SK-N-SH (cell line): Measurements from ENCODE around the gene CASQ1. TPM values are rescaled to one million over a fixed set of nuclear protein-coding genes. Genes with fewer than 3 reads are reported as not detected.

ENCODE experiments used
- CTCF ChIA-PET: fragments of 300-600, 350-600 bp; formaldehyde crosslinking; extraction: SDS; loops from one replicate; lab custom pipeline; 2021; lab: Yijun Ruan, JAX
- POLR2A ChIA-PET: fragments of 350-600 bp; sonication (Branson Sonifier 250); formaldehyde crosslinking; extraction: SDS; loops from one replicate; lab custom pipeline; 2020; ENCODE audit warnings: antibody characterized with exemption, inconsistent platforms; lab: Yijun Ruan, JAX
- DNase-seq: peaks from one replicate; pipeline ENCODE4 v3.0.0; 2012
- H2AFZ ChIP-seq: fragments of 200-600 bp; sonication (generic); 2 replicates; pipeline ENCODE4 v1.8.1; 2016; ENCODE audit warnings: antibody characterized with exemption, mild to moderate bottlenecking, low read depth
- H3F3A ChIP-seq: fragments of 200-600 bp; sonication (generic); replicated peaks from 2 replicates; pipeline ENCODE3; 2016; ENCODE audit warnings: antibody characterized with exemption, mild to moderate bottlenecking; ENCODE audit not compliant: insufficient read depth
- H3K27ac ChIP-seq, 2 experiments: fragments of 200-500 bp in 1 of 2; fragments of 200-600 bp in 1 of 2; sonication (Bioruptor generic) in 1 of 2; sonication (generic), shearing (Covaris generic) in 1 of 2; 2 replicates each; pipeline versions ENCODE4 v1.5.1 to v1.6.1; 2014 to 2016; ENCODE audit warnings: low read depth in 2 of 2, inconsistent platforms in 1 of 2, low read length in 1 of 2, mild to moderate bottlenecking in 1 of 2, mixed read lengths in 1 of 2
- H3K27me3 ChIP-seq: fragments of 200-600 bp; sonication (generic), shearing (Covaris generic); 2 replicates; pipeline ENCODE4 v1.6.1; 2016; ENCODE audit warnings: mixed run types; ENCODE audit not compliant: insufficient read depth
- H3K36me3 ChIP-seq, 2 experiments: fragments of 200-500 bp in 1 of 2; fragments of 200-600 bp in 1 of 2; sonication (Bioruptor generic) in 1 of 2; sonication (generic) in 1 of 2; replicated peaks in 1 of 2; 2 replicates each; pipeline versions ENCODE3 to v1.5.1; 2014 to 2016; ENCODE audit warnings: low read length in 1 of 2, mild to moderate bottlenecking in 1 of 2; ENCODE audit not compliant: insufficient read depth in 2 of 2, control insufficient read depth in 1 of 2
- H3K4me1 ChIP-seq, 2 experiments: fragments of 200-500 bp in 1 of 2; fragments of 200-600 bp in 1 of 2; sonication (Bioruptor generic) in 1 of 2; sonication (generic), shearing (Covaris generic) in 1 of 2; 2 replicates each; pipeline versions ENCODE4 v1.5.1 to v1.6.1; 2014 to 2016; ENCODE audit warnings: low read depth in 1 of 2, low read length in 1 of 2, mixed run types in 1 of 2; ENCODE audit not compliant: insufficient read depth in 2 of 2, control insufficient read depth in 1 of 2
- H3K4me2 ChIP-seq: fragments of 200-600 bp; sonication (generic), shearing (Covaris generic); 2 replicates; pipeline ENCODE4 v1.6.1; 2017; ENCODE audit warnings: mixed run types
- H3K4me3 ChIP-seq, 2 experiments: fragments of 200-500 bp in 1 of 2; fragments of 200-600 bp in 1 of 2; sonication (Bioruptor generic) in 1 of 2; sonication (generic), shearing (Covaris generic) in 1 of 2; 2 replicates each; pipeline versions ENCODE4 v1.5.1 to v1.8.1; 2014 to 2016; ENCODE audit warnings: low read depth in 2 of 2, inconsistent platforms in 1 of 2, low read length in 1 of 2, mild to moderate bottlenecking in 1 of 2, mixed read lengths in 1 of 2, moderate library complexity in 1 of 2
- H3K79me2 ChIP-seq: fragments of 200-600 bp; sonication (generic); 2 replicates; pipeline ENCODE4 v1.8.1; 2017; ENCODE audit warnings: mild to moderate bottlenecking; ENCODE audit not compliant: insufficient read depth
- H3K9ac ChIP-seq: fragments of 200-600 bp; sonication (generic); 2 replicates; pipeline ENCODE4 v1.6.1; 2017; ENCODE audit warnings: mixed run types
- H3K9me2 ChIP-seq: fragments of 200-600 bp; sonication (generic); 2 replicates; pipeline ENCODE4 v1.6.1; 2017; ENCODE audit warnings: mixed run types
- H3K9me3 ChIP-seq: fragments of 200-600 bp; sonication (generic); 2 replicates; pipeline ENCODE4 v1.6.1; 2017; ENCODE audit warnings: mixed run types, mild to moderate bottlenecking, moderate library complexity
- H4K20me1 ChIP-seq: fragments of 200-600 bp; sonication (generic); 2 replicates; pipeline ENCODE4 v1.6.1; 2017; ENCODE audit warnings: mild to moderate bottlenecking, mixed run types; ENCODE audit not compliant: insufficient read depth
- ELF1 ChIP-seq: IDR thresholded peaks from 2 replicates; pipeline ENCODE4 v1.4.0; 2012
- EP300 ChIP-seq, 2 experiments: IDR thresholded peaks; 2 replicates each; pipeline versions ENCODE4 v1.4.0 to v1.6.1; 2012; ENCODE audit warnings: borderline replicate concordance in 1 of 2, low read depth in 1 of 2, low read length in 1 of 2
- EZH2phosphoT487 ChIP-seq: fragments of 200-600 bp; sonication (generic); IDR thresholded peaks from 2 replicates; pipeline ENCODE4 v1.6.1; 2017; ENCODE audit warnings: low read depth, mixed run types, mild to moderate bottlenecking, antibody characterized with exemption, moderate library complexity, borderline replicate concordance
- FOSL2 ChIP-seq: IDR thresholded peaks from 2 replicates; pipeline ENCODE4 v1.4.0; 2012; ENCODE audit warnings: low read depth, mild to moderate bottlenecking, moderate library complexity, borderline replicate concordance
- GABPA ChIP-seq: IDR thresholded peaks from 2 replicates; pipeline ENCODE4 v1.4.0; 2012; ENCODE audit warnings: low read depth, mild to moderate bottlenecking
- GATA2 ChIP-seq: sonication (generic); formaldehyde crosslinking; IDR thresholded peaks from 2 replicates; pipeline ENCODE4 v1.5.0; 2020; ENCODE audit warnings: mild to moderate bottlenecking, missing genetic modification reagents
- IRF3 ChIP-seq: fragments of 150-350 bp; IDR thresholded peaks from 2 replicates; pipeline ENCODE4 v1.6.1; 2016; ENCODE audit warnings: mild to moderate bottlenecking, low read depth, low read length
- JUND ChIP-seq: IDR thresholded peaks from 2 replicates; pipeline ENCODE4 v1.4.0; 2012
- MEF2A ChIP-seq: IDR thresholded peaks from 2 replicates; pipeline ENCODE4 v1.4.0; 2012; ENCODE audit warnings: low read depth, borderline replicate concordance
- NRF1 ChIP-seq: IDR thresholded peaks from 2 replicates; pipeline ENCODE4 v1.6.1; 2012; ENCODE audit warnings: low read depth, mild to moderate bottlenecking, low read length
- POLR2AphosphoS5 ChIP-seq: IDR thresholded peaks from 2 replicates; pipeline ENCODE4 v1.6.1; 2012; ENCODE audit warnings: low read depth, low read length
- RAD21 ChIP-seq: IDR thresholded peaks from 2 replicates; pipeline ENCODE4 v1.6.1; 2012; ENCODE audit warnings: mild to moderate bottlenecking, low read length
- RCOR1 ChIP-seq: fragments of 150-350 bp; IDR thresholded peaks from 2 replicates; pipeline ENCODE4 v1.6.1; 2017; ENCODE audit warnings: antibody characterized with exemption, low read length
- REST ChIP-seq: IDR thresholded peaks from 2 replicates; pipeline ENCODE4 v1.6.1; 2012; ENCODE audit warnings: mild to moderate bottlenecking, low read depth, low read length, moderate library complexity
- RFX5 ChIP-seq: IDR thresholded peaks from 2 replicates; pipeline ENCODE4 v1.6.1; 2012; ENCODE audit warnings: mild to moderate bottlenecking, improper control_type of control experiment, low read length
- SIN3A ChIP-seq: IDR thresholded peaks from 2 replicates; pipeline ENCODE4 v1.6.1; 2012; ENCODE audit warnings: low read depth, mild to moderate bottlenecking, low read length, moderate library complexity, borderline replicate concordance
- TAF1 ChIP-seq: IDR thresholded peaks from 2 replicates; pipeline ENCODE4 v1.6.1; 2012; ENCODE audit warnings: low read depth, mild to moderate bottlenecking, low read length, moderate library complexity, borderline replicate concordance
- TCF12 ChIP-seq: IDR thresholded peaks from 2 replicates; pipeline ENCODE4 v1.4.0; 2012
- TEAD4 ChIP-seq: IDR thresholded peaks from 2 replicates; pipeline ENCODE4 v1.4.0; 2012; ENCODE audit warnings: mild to moderate bottlenecking, borderline replicate concordance; ENCODE audit not compliant: insufficient read depth
- WGBS: methylation state at CpG from one replicate; pipeline ENCODE4 v1.1.6; 2017; ENCODE audit warnings: low lambda C conversion rate; 5-methylcytosine and 5-hydroxymethylcytosine counted together
- polyA plus RNA-seq, 3 experiments: library from polyadenylated mRNA; depleted of rRNA; stranded (reverse); fragments of >200 nt; gene quantifications; 2 replicates each; pipeline ENCODE4 v1.2.3, GENCODE V29; 2012

The CASQ1 gene
- polyA plus RNA-seq, 1 of the 3 experiments (the other 2 are of a cell fraction): 0.08 TPM

- Histone ChIP-seq H3K27me3 (no peaks in the 10 kb centered on the region), H3K9me3 (no peaks in the 10 kb centered on the region), H2AFZ (no peak overlapping the region), H3K4me3 (no peak overlapping the region), H4K20me1 (no peaks in the 10 kb centered on the region), H3K9ac (no peak overlapping the region), H3K27ac (peak overlapping the region in 1 of 2 experiments; percentile 55; a peak in 2 of 4 replicates), H3K4me1 (peaks cover 11 to 18% of the 10 kb centered on the region in 2 experiments; a peak in 3 of 4 replicates), H3F3A (peaks cover 44% of the 10 kb centered on the region), H3K4me2 (no peak overlapping the region), H3K79me2 (no peaks in the 10 kb centered on the region), H3K36me3 (peaks cover 64 to 94% of the 10 kb centered on the region in 2 experiments), H3K9me2 (no peaks in the 10 kb centered on the region)
- CTCF ChIA-PET: interaction anchor here (0.6 to 5.5 kb wide), 28 partner anchors 10 to 174 kb away, joined by 3 to 141 read pairs (median 12); partner anchors contain the start of genes CASQ1 and PEA15
- POLR2A ChIA-PET: interaction anchor here (1.2 to 1.3 kb wide), 3 partner anchors 9 to 30 kb away, joined by 3 to 6 read pairs (median 3); partner anchors contain the start of gene CASQ1
- DNase-seq: no peak
- TF ChIP-seq JUND (no peak), NRF1 (no peak), POLR2AphosphoS5 (no peak), TCF12 (no peak), EP300 (IDR thresholded peaks at IDR 0.05; ENCODE audit: borderline replicate concordance in 1 of 2, low read depth in 1 of 2, low read length in 1 of 2) (no peak), SIN3A (no peak), TAF1 (no peak), EZH2phosphoT487 (no peak), GABPA (no peak), FOSL2 (no peak), RFX5 (no peak), REST (no peak), RCOR1 (no peak), ELF1 (no peak)
- WGBS: 97% methylated on average over 2 of the region's 2 CpGs
These were observed 29.9 kb downstream of the CASQ1 start for GRCh38 chr1:160220301-160220700.

GRCh38 chr1:160221089-160221488 lies 30.7 kb downstream of the CASQ1 start:
- Histone ChIP-seq H3K27me3 (no peaks in the 10 kb centered on the region), H3K36me3 (peaks cover 62 to 94% of the 10 kb centered on the region in 2 experiments), H2AFZ (no peak overlapping the region), H4K20me1 (no peaks in the 10 kb centered on the region), H3K79me2 (no peaks in the 10 kb centered on the region), H3K27ac (no peak overlapping the region), H3K9me2 (no peaks in the 10 kb centered on the region), H3F3A (peaks cover 42% of the 10 kb centered on the region), H3K4me1 (peaks cover 11 to 18% of the 10 kb centered on the region in 2 experiments; a peak in 3 of 4 replicates), H3K4me2 (no peak overlapping the region), H3K4me3 (no peak overlapping the region), H3K9me3 (no peaks in the 10 kb centered on the region), H3K9ac (no peak overlapping the region)
- CTCF ChIA-PET: interaction anchor here (0.6 to 5.5 kb wide), 11 partner anchors 9 to 142 kb away, joined by 3 to 141 read pairs (median 38); partner anchors contain the start of genes CASQ1 and PEA15
- POLR2A ChIA-PET: no interaction called here
- no peak for DNase-seq
- TF ChIP-seq RCOR1 (no peak), TAF1 (no peak), GATA2 (no peak), TEAD4 (no peak), REST (no peak), IRF3 (no peak), MEF2A (no peak), POLR2AphosphoS5 (no peak), RAD21 (no peak)
